Testis (tissue), 3 donors: ENCODE measurements around the gene OR4D10. TPM values are rescaled to one million over a fixed set of nuclear protein-coding genes. Genes with fewer than 3 reads are reported as not detected.

Source experiments
- DNase-seq: peaks from one replicate; pipeline ENCODE4 v3.0.0-alpha.2; 2019
- H3K27ac ChIP-seq, 2 donors: fragments of 200-600 bp; sonication (generic); one replicate each; pipeline ENCODE4 v1.5.1; 2019
- H3K27me3 ChIP-seq: fragments of 200-600 bp; sonication (generic); one replicate; pipeline ENCODE4 v1.5.1; 2019
- H3K36me3 ChIP-seq: fragments of 200-600 bp; sonication (generic); one replicate; pipeline ENCODE4 v1.5.1; 2017; ENCODE audit warnings: low read depth; ENCODE audit errors: missing control alignments
- H3K4me1 ChIP-seq: fragments of 200-600 bp; sonication (generic); one replicate; pipeline ENCODE4 v1.5.1; 2019
- H3K4me3 ChIP-seq, 2 donors: fragments of 200-600 bp; sonication (generic); one replicate each; pipeline ENCODE4 v1.5.1; 2017 to 2019
- H3K9me3 ChIP-seq: fragments of 200-600 bp; sonication (generic); one replicate; pipeline ENCODE4 v1.5.1; 2017
- CTCF ChIP-seq, 3 experiments: fragments of 450-650 bp in 2 of 3; fragments of 200-600 bp in 1 of 3; sonication (generic) in 1 of 3; IDR thresholded peaks; one replicate each; pipeline ENCODE4 v1.5.1; 2016 to 2019; ENCODE audit warnings: antibody characterized with exemption in 3 of 3, mild to moderate bottlenecking in 2 of 3, moderate library complexity in 1 of 3
- POLR2A ChIP-seq: fragments of 450-650 bp; IDR thresholded peaks from one replicate; pipeline ENCODE4 v1.6.1; 2017; ENCODE audit warnings: antibody characterized with exemption, mild to moderate bottlenecking, moderate library complexity
- WGBS, 2 donors: methylation state at CpG; one replicate each; pipeline ENCODE4 v1.1.5; 2018; 5-methylcytosine and 5-hydroxymethylcytosine counted together
- intact Hi-C: fragments of 100-400 bp; cut with DNase I; formaldehyde crosslinking; loops from one replicate; pipeline ENCODE4 v1.15.1; 2023; ENCODE audit warnings: low total_unique reads
- polyA plus RNA-seq: library from polyadenylated mRNA; stranded (reverse); fragments of 350-450 nt; fragmentation: Illumina TruSeq; extraction: RNeasy Lipid Tissue Mini Kit (QIAGEN cat#74804); gene quantifications from one replicate; pipeline ENCODE4 v1.2.3, GENCODE V29; 2014; ENCODE audit warnings: low read depth, low replicate concordance; ENCODE audit not compliant: insufficient read depth
- total RNA-seq, 2 donors: library from RNA; depleted of rRNA; stranded (reverse); fragments of >200 nt; gene quantifications; one replicate each; pipeline ENCODE4 v1.2.3, GENCODE V29; 2016

The OR4D10 gene
- total and polyA plus RNA-seq, 3 donors from 2014 or later: 0.24 TPM; not detected in 2

DNA sequence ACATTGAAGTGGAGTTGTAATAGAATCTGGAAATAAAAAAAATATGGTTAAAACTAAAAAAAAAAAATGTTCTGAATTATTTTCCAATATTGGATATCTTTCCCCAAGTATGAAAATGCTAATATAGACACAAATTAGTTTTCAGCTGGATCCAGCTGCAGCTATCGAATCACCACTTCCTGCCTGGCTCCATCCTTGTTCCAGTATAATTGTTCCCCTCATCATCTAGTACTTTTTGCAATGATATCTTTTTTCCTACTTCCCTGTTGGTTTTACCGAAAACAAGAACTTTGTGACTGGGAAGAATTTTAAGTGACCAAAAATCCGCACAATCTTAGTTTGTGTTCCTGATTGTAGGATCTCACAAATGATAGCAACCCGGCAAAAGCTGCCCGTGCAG lies 47.6 kb downstream of the OR4D10 start:
- no peak for TF ChIP-seq POLR2A
- TF ChIP-seq CTCF (IDR thresholded peaks at IDR 0.05): no peak
- intact Hi-C loops: no loop called here
- Histone ChIP-seq H3K4me1 (no peaks in the 10 kb centered on the region), H3K27ac (no peak overlapping the region), H3K9me3 (no peaks in the 10 kb centered on the region), H3K27me3 (no peaks in the 10 kb centered on the region), H3K36me3 (no peaks in the 10 kb centered on the region), H3K4me3 (no peak overlapping the region)
- DNase-seq: no peak
- 40 to 56% methylated on average over 5 of the region's 5 CpGs for WGBS, 2 donors

GRCh38 chr11:59523541-59523940 lies 50.4 kb downstream of the OR4D10 start:
- Histone ChIP-seq H3K27ac (no peak overlapping the region), H3K36me3 (no peaks in the 10 kb centered on the region), H3K27me3 (no peaks in the 10 kb centered on the region), H3K4me3 (no peak overlapping the region), H3K4me1 (no peaks in the 10 kb centered on the region), H3K9me3 (no peaks in the 10 kb centered on the region)
- 11 to 19% methylated on average over 1 of the region's 1 CpG for WGBS, 2 donors
- TF ChIP-seq POLR2A (no peak), CTCF (IDR thresholded peaks at IDR 0.05) (no peak)
- intact Hi-C loops: no loop called here
- no peak for DNase-seq

GRCh38 chr11:59528711-59529110 lies 55.6 kb downstream of the OR4D10 start:
- Histone ChIP-seq H3K36me3 (no peaks in the 10 kb centered on the region), H3K27ac (no peak overlapping the region), H3K4me1 (no peaks in the 10 kb centered on the region), H3K27me3 (no peaks in the 10 kb centered on the region), H3K9me3 (no peaks in the 10 kb centered on the region), H3K4me3 (no peak overlapping the region)
- intact Hi-C loops: no loop called here
- no peak for TF ChIP-seq POLR2A
- no peak for TF ChIP-seq CTCF (IDR thresholded peaks at IDR 0.05)
- 30 to 46% methylated on average over 7 of the region's 7 CpGs for WGBS, 2 donors
- no peak for DNase-seq

Other genes with a start within 250 kb of the OR4D10 start
- under 1 TPM in 1 of 2 donors, not detected in 1; 0.12 TPM for gene OR5AN1, start 114.4 kb upstream of the OR4D10 start, total RNA-seq
- gene OR5AN1, start 114.4 kb upstream of the OR4D10 start, polyA plus RNA-seq: not detected
- gene OR5A2, start 46.9 kb upstream of the OR4D10 start, total RNA-seq: under 1 TPM; 0.06 to 0.08 TPM
- gene OR5A2, start 46.9 kb upstream of the OR4D10 start, polyA plus RNA-seq: not detected
- gene OR5A1, start 36.8 kb upstream of the OR4D10 start, total RNA-seq: 1 to 10 TPM in 1 of 2 donors, under 1 TPM in 1; 0.24 to 1.3 TPM
- gene OR5A1, start 36.8 kb upstream of the OR4D10 start, polyA plus RNA-seq: 0.21 TPM
- not detected for gene OR4D6, start 16.4 kb upstream of the OR4D10 start, total RNA-seq
- not detected for gene OR4D6, start 16.4 kb upstream of the OR4D10 start, polyA plus RNA-seq
- not detected for gene OR4D11, start 30.3 kb downstream of the OR4D10 start, total RNA-seq
- not detected for gene OR4D11, start 30.3 kb downstream of the OR4D10 start, polyA plus RNA-seq
- not detected for gene OR4D9, start 38.2 kb downstream of the OR4D10 start, total RNA-seq
- gene OR4D9, start 38.2 kb downstream of the OR4D10 start, polyA plus RNA-seq: not detected
- 10 to 100 TPM; 49.2 to 63.1 TPM for gene OSBP, start 142.5 kb downstream of the OR4D10 start, total RNA-seq
- gene OSBP, start 142.5 kb downstream of the OR4D10 start, polyA plus RNA-seq: 45.0 TPM
- 10 to 100 TPM; 22.5 to 24.0 TPM for gene PATL1, start 195.7 kb downstream of the OR4D10 start, total RNA-seq
- gene PATL1, start 195.7 kb downstream of the OR4D10 start, polyA plus RNA-seq: 25.4 TPM
- under 1 TPM in 1 of 2 donors, not detected in 1; 0.39 TPM for gene OR10V1, start 240.5 kb downstream of the OR4D10 start, total RNA-seq
- gene OR10V1, start 240.5 kb downstream of the OR4D10 start, polyA plus RNA-seq: not detected